ENCODE measurements around the gene RBM33.

GRCh38 chr7:155808549-155809331 is 164.3 kb downstream of the RBM33 start:
- TF ChIP-seq MAX (IDR thresholded peaks at IDR 0.05), result no peak
- no peak for TF ChIP-seq YY1 (IDR thresholded peaks at IDR 0.05; ENCODE audit: low read depth, low read length)
- TF ChIP-seq POLR2A (IDR thresholded peaks at IDR 0.05; ENCODE audit: control extremely low read depth in 1 of 2, low read depth in 2 of 2, low read length in 2 of 2), result no peak
